GM21786 (cell line): ENCODE measurements around the gene STPG2.

ENCODE experiments used
- ATAC-seq: cut with Tn5 transposase; IDR thresholded peaks from one replicate; pipeline ENCODE4 v1.9.1; 2021; ENCODE audit not compliant: unreplicated experiment

The STPG2 gene

DNA sequence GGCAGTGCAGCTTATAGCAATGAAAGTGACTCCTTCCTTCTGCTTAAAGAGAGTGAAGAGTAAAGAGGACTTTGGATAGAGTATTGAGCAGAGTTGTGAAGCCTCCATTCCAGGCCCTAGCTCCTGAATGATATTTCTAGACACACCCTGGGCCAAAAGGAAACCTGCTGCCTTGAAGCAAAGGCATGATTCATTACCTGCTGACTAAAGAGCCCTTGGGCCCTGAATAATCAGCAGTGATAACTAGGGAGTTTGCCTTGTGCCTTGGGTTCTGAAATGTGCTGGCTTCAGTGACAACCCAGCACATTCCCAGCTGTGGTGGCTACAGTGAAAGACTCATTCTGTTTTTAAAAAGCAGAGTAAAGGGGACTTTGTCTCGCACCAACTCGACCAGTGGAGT lies 49.2 kb downstream of the STPG2 start:
- no peak for ATAC-seq

DNA sequence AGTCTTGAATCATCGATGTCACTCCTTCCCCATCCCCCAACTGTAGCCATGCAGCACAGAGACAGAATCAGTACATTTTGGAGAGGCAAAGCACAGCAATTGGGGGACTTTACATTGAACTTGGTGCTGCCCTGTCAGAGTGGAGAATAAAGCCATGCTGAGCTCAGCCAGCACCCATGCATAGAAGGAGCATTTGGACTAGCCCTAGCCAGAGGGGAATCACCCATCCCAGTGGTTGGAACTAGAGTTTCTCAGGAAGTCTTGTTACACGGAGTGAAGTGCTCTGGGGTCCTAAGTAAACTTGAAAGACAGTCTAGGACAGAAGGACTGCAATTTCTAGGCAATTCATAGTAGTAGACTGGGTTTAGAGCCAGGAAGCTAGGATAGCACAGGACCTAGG lies 49.6 kb downstream of the STPG2 start:
- ATAC-seq, result no peak

DNA sequence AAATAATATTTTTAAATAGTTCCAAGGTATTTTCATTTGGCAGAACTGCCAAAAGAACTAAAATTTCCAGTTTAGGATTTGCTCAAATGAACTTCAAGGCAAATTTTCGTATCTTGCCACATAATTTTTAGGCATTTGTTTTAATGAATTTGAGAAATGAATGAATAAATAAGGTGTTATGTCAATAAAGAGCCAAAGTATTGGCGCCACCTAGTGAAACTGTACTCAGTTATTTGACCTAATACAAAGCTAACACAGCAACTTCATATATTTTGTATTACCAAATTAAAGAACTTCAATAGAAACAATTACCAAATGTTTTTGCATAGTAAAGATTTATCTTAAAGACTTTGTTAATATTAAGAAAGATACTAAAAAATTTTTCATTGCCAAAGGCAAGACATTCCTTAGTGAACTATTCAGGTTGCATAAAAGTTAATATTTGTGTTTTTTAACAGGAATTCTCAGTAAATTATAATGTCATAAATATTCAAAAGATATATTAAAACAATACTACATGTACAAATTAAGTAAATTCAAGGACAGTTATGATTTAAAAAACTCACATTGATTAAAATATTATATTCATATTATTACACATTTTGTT lies 50.3 kb downstream of the STPG2 start:
- no peak for ATAC-seq

DNA sequence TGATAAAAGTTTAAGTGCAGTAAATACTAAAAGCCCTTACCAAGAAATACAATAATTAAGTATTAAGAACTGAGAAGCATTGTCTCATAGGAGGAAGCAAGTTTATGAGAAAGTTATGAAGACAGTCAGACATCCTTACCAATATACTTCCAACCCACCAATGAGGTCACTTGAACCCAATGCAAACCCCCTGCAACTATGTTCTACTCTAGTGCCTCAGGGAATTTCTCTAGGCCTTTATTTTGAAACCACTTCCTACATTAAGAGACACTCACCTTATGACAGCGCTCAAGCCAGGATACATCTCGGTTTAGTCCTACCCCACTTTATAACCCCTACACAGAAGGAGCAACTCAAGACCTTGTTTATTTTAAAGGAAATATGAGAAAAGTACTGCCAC lies 61.3 kb downstream of the STPG2 start:
- ATAC-seq, result no peak

DNA sequence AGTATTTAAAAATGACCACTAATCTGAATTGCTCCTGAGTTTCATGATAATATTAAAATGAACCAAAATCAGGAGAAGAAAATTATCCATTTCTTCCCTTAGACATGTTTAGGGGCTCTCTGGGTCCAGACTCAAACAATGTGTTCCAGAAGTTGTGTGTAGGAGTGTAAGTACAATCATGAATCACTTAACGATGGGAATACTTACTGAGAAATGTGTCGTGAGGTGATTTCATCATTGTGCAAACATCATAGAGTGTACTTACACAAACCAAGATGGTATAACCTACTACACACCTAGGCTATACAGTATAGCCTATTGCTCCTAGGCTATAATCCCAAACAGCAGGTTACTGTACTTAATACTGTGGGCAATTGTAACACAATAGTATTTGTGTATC lies 74.8 kb downstream of the STPG2 start:
- ATAC-seq, result no peak

DNA sequence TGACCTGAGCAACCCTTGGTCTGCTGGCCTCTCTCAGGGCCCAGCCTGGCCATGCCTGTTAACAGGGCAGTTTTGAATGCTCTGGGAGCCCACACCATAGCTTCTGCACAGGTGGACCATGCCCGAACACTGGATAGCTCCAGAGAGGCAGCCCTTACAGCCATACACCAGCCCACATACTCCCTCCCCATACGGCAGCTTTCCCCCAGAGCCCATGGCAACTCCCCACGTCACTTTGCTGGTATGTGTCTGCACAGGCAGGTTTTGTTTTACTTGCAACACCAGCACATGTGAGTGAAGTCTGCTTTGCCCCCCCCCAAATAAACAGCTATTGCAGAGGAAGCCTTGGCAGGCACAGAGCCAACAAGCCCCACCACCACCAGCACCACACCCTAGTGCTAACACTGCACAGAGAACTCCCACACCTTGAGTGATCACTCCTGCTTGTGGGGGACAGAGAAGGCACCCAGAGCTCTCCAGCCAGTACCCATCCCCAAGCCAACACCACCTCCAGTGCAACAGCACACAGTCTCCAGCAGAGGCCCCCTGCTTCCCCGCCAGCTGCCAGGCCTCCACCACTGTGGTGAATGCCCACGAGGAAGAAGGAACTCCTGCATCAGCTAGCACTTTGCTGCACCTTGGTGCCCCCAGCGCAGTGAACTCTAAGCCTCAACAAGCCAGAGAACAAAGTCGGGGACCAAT lies 87.3 kb downstream of the STPG2 start:
- no peak for ATAC-seq

DNA sequence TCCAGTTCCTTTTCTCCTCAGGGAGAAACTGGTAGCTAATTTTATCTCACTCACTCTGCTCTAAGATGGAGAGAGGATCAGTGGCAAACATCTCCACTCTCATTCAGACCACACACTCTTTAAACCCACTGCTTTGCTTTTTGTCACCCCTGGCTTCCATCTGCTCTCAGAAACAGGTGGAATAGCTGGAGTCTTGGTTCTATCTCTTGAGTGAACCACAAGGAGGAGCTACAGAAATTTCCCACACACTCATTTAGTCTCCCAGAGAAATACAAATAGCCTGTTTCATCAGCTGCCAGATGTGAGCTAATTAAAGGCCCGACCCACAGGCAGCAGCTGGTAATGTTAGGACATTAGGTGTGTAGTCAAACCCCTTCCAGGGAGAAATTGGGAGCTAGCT lies 96.6 kb downstream of the STPG2 start:
- ATAC-seq, result no peak

DNA sequence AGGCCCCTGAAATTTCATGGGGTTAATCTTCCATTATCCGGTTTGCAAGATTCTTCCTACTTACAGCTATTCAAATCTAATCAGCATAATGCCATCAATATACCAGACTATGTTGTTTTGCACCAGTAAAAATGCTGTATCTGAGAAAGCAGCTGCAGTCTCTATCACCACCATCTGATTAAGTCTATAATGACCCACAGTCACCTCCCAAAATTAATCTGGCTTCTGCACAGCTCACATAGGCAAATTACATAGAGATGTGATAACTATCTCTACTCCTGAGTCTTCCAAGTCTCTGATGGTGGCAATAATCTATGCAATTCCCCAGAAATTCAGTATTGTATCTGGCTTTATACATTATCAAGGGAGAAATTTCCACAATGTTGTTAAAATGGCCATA lies 113.2 kb downstream of the STPG2 start:
- ATAC-seq, result no peak

DNA sequence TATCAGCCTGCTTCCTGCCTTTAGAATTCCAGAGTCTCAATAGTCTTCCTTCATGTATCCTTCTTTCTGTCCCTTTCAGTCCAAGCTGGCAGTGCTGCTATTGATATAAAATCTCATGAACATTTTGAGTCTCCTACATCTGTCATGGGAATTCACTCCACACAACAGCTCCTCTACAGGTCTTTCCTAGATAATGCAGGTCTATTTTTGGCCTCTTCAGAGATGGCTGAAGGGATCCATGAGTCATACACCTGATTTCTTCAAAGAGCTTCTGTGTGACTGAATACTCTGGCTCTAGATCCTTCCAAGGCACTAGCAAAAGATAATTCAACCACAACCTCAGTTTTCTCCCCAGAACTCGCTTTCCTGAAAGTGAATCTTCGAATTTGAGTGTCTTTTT lies 115.4 kb downstream of the STPG2 start:
- no peak for ATAC-seq

DNA sequence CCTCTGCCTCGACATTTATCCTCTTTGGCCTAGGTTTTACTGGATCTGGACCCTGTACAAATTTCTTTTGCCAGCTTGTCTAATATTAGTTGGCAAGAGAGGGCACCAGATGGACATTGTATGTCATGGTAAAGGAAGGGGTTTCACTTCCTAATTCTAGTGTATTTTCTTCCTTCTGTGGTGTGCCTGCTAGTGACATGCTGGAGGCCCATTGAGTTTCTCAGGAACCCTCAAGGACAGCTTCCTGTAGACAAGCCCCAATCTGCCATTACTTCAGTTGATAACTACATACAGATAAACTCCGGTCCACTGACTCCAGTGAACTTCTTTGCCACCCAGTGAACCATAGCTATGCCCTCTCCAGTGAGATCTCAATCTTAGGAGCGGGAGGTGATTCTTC lies 116.9 kb downstream of the STPG2 start:
- peak; percentile 60 for ATAC-seq

DNA sequence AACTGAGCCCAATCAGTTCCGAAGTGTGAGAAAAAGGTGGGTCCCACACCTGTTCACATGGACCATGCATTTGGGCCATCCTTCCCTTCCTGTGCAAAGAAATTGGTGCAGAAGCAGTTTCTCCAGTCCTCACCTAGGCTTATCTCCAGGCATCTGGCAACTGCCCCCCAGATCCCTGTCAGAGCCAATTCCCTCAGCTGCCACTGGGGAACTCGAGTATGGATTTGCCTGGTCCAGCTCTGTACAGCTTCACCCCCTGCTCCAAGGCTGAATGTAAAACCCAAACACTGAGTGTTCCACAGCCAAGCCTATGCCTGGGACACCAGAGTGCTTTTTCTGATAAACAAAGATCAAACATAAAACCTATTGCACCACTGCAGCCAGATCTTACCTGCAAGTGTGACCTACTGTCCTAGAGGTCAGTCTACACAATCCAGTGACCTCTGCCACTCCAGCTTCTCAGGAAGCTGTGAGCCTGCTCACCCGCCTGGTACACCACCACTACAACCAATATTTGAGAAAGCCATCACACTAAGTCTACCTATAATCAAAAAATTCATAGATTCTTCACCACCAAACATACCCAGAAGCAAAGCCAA lies 136.4 kb downstream of the STPG2 start:
- ATAC-seq, result no peak

DNA sequence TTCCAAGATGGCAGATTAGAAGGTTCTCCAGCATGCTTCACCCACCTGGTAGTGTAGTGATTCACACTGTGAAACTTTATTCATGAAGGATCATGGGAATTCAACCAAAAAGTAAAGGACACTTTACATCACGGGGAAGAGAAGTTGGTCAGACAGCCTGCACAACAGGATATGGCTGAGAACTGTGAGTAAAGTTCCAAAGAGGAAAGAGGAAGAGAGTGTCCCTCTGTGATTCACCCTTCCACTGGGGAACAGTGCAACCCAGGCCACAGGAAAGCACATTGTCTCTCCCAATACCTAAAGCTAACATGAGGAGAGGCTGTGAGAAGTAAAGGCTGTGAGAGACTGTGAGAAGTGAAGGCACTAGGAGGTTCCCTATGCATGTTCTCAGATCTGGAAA lies 137.2 kb downstream of the STPG2 start:
- no peak for ATAC-seq

DNA sequence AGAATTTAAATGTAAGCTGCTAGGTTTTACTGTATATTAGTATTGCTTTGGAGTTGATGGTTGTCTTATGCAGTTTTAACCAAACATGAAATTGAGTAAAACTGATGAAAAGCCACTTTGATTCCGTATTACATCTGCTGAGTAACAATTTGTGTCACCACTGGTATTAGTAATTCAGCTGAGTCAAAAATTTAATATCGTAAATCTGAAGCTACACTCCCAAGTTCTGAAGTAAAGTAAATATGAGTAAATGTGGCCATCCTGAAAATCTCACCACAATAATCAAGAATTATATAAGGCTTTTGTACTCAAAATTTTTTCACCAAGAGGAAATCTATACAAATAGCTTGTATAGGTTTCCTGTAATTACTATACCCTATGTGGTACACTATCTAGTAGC lies 142.3 kb downstream of the STPG2 start:
- no peak for ATAC-seq

DNA sequence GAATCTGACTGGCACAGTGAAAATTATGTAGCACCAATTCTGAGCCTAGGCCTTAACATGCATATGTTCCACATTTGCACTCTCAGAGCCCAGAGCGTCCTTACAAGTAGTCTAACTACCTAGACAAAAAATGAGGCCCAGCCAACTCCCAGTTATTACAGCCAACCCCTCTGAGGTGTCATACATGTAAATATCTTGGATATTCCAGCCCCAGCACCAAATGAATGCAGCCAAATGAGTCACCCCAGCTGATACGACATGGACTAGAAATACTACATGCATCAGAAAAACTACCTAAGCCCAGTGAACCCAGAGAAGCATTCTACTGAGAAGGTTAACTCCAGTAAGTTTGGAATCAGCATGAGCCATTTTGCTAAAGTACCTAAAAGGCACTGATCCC lies 145.1 kb downstream of the STPG2 start:
- no peak for ATAC-seq

DNA sequence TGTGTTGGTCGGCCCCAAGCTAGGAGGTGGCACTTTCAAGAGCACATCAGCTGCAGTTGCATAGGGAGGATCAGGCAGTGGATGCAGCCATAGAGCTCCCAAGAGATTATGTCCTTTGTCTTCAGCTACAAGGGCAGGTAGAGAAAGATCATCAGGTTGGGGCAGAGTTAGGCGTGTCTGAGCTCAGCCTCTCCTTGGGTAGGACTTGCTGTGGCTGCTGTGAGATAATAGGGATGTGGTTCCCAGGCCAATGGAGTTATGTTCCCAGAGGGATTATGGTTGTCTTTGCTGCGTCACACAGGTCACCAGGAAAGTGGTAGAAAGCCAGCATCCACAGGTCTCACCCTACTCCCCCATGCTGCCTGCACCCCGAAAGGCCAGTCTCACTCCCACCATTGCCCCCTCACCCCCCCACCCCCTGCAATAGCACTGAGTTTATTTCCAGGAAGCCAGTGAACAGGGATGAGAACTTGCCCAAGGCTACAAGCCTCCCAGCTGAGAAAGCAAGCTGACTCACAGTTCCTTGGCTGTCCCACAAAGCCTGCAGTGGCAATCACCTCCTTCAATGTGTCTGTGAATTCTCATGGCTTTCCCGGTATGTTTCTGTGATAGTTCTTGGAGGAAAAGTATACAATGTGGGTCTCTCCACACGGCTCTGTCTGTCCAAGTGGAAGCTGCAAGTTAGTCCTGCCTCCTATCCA lies 148.4 kb downstream of the STPG2 start:
- no peak for ATAC-seq

DNA sequence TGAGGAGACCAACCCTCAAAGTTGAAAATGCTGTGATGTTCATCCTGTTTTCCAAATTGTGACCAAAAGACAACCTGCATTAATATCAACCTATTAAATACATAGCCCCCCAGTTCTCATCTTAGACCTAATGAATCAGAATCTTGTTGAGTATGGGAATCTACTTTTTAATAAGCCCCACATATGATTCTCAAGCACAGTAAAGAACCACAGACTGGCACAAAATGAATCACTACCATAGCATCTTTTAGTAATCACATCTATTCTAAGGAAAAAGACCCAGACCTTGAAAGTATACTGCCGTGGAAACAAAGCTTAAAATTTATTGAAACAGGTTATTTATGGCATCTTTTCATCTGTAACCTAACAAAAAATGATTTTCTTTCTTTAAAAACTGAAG lies 152.9 kb downstream of the STPG2 start:
- no peak for ATAC-seq

DNA sequence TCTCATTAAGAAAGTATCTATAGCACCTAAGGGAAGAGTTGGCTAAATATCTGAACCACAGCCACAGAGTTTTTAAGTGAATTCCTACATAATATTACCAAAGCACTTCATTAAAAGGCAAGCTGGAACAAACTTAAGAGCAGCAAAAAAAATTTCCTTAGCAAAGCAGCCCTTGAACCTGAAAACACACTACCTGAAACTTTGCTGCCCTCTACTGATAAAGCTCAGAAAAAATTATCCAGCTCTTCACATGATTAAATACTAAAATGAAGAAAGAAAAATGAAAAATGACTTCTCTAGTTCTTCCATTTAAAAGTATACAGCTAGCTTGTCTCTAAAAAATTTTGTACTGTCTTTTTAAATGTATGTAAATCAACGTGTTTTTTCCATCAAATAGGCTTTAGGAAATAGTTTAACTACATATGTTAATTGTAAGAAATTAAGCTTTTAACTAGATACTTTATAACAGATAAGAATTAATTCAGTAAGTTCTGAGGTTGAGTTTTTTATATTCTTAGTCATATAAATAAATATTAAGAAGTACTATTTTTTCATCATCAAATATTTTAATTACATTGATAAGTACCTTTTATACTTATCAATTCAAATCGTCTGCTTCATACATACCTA lies 156.1 kb downstream of the STPG2 start:
- no peak for ATAC-seq

DNA sequence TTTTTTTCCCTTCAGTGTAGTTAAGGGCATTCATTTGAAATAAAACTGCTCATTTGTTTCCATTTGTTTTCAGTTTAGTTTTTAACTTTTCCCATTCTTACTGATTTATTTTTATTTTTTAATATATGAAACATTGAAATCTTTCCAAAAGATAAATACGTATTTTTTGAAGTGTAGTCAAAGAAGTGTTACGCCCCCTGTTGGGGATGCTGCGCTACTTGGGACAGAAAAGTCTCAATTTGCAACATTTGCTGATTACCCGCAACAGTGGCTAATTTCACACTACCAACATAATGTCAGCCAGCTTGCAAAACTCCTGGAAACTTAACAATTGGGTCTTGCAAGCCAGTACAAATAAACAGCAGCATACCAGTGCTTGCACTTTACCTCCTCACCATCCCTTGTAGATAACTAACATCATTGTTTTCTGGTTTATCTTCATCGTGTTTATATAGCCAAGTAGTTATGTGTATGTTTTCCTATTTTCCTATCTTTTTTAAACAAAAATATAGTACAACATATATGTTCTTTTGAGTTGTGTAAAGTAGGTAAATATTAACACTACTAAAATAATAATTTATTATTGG lies 158.6 kb downstream of the STPG2 start:
- no peak for ATAC-seq

DNA sequence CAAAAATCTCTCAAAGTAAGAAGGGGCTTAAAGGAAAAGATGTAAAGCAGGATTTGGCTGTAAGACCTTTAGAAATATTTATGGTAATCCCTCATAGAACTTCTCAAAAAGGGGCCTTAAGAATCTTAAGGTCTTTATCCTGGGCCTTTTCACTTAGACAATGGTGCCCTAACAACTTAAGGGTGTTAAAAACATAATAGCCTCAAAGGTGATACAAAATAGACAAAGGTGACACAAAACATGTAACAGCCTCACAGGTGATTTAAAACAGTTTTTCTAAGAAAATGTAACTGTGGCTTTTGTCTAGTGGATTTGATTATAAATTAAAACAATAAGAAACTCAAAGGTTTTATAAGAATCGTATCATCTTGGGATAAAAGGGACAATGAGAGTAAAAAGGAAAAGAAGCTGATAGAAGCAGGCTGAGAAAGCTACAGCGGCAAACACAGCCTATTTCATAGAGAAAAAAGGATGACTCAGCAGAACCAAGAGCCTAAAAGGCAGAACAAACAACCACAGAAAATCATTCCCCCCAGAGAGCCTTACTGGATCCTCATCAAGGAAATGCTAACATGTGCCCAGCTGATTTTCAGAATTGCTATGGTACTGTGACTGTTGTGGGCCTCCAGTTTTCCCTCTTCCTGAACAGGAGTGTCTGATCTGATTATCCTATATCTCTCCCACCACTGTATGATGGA lies 164.3 kb downstream of the STPG2 start:
- ATAC-seq, result no peak

DNA sequence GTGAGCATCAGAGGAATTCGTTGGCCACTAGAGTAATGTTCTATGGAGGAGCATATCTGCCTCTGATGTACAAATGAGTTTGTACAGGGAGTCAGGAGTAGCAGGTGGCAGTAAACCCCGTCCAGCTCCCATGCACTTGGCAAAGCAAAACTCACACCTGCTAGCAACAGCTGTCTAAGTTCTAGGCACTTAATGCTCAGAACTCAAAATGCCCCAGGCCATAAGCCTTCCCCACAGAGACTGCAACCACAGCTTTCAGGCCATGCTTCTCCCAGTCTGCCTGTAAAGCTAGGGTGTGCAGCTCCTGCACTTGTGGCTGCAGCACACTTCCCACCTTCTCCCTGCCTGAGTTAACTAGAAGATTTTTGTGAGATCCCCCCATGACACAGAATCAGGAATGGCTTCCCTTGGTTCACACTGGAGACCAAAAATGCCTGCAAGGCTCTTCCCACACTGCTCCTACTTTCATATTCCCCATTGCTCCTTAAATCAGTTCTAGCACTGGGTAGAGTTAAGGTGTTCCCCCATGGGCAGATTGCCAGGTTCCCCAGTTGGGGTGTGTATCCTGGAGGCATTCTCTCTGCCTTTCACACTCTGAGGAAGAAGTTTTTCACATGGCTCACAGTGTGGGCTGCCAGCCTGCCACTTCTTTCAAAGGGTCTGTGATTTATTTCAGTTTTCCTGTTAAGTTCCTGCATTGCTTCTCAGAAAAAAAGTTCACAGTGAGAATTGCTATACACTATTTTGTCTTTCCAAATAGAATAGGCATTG lies 189.9 kb downstream of the STPG2 start:
- ATAC-seq, result no peak
